Pancreas (tissue), 10 donors: ENCODE measurements around the gene KCNK3. TPM values are rescaled to one million over a fixed set of nuclear protein-coding genes. Genes with fewer than 3 reads are reported as not detected.
A peak's percentile ranks its signal among the peaks of the same experiment; 100 is the strongest.

ENCODE experiments used
- ATAC-seq, 4 donors: fragments of 200-7000 bp; cut with Tn5 transposase; one replicate each; pipeline versions ENCODE4 v1.8.0 to v1.9.1; 2020; ENCODE audit warnings: mild to moderate bottlenecking in 4 of 4, moderate library complexity in 4 of 4
- DNase-seq, 6 donors: peaks; one replicate each; pipeline ENCODE4 v3.0.0-alpha.2; 2020
- FAIRE-seq: peaks from 2 replicates; lab custom pipeline; 2012; peaks lifted over from hg19 to GRCh38; lab: Jason Lieb, UNC
- H3K27ac ChIP-seq, 4 donors: fragments of 200-600 bp; sonication (generic); 1 replicate in 3 of 4; 2 replicates in 1 of 4; pipeline versions ENCODE4 v1.5.0 to v1.8.0; 2020
- H3K27me3 ChIP-seq, 4 donors: fragments of 200-600 bp; one replicate each; pipeline ENCODE4 v1.8.0; 2021
- H3K36me3 ChIP-seq, 3 donors: fragments of 200-600 bp; sonication (generic) in 1 of 3; one replicate each; pipeline versions ENCODE4 v1.5.0 to v1.8.0; 2020 to 2021
- H3K4me1 ChIP-seq, 3 donors: fragments of 200-600 bp; one replicate each; pipeline ENCODE4 v1.8.0; 2021
- H3K4me3 ChIP-seq, 4 donors: fragments of 200-600 bp; sonication (generic) in 2 of 4; one replicate each; pipeline versions ENCODE4 v1.5.0 to v1.8.0; 2020 to 2021
- H3K9me3 ChIP-seq, 4 donors: fragments of 200-600 bp; one replicate each; pipeline ENCODE4 v1.8.0; 2021
- WGBS, 2 donors: extraction: QIAGEN DNeasy Blood & Tissue Kit; methylation state at CpG; one replicate each; pipeline ENCODE4 v1.1.7; 2013; 5-methylcytosine and 5-hydroxymethylcytosine counted together
- intact Hi-C, 3 donors: fragments of 100-400 bp; cut with DNase I; formaldehyde crosslinking; loops; one replicate each; pipeline versions ENCODE4 v1.11.1 to v1.14.2; 2022
- polyA plus RNA-seq, 2 donors: library from polyadenylated mRNA; stranded (reverse); fragments of 200-250 nt; gene quantifications; one replicate each; pipeline ENCODE4 v1.2.3, GENCODE V29; 2013
- total RNA-seq, 6 donors: library from RNA; stranded (reverse); fragmentation: NEBNext Ultra II Directional in 4 of 6; extraction: Animal tissue kit (Norgen Biotek cat#: 25700) in 4 of 6; gene quantifications; one replicate each; pipeline versions ENCODE4 v1.2.1 to v1.2.4, GENCODE V29; 2021 to 2023
- TF ChIP-seq, protein P1 (sequence below), 4 donors: fragments of 200-600 bp; sonication (generic) in 3 of 4; IDR thresholded peaks; one replicate each; pipeline versions ENCODE4 v1.5.0 to v1.8.0; 2021; ENCODE audit warnings: antibody characterized with exemption in 4 of 4
- donor health status: healthy with polysubstance abuse.
- donor health status: DM: no; HTN: no; CAD: no; lungs with moderate emphysema.
- donor health status: DM: no; HTN: no; CAD: no.
- donor health status: control.
- donor health status: control.
- donor health status: Bipolar disorder and iron deficiency.
- donor health status: DM: yes; HTN: yes; CAD: no.
- donor health status: DM: no; HTN: no; CAD: no.
- donor health status: DM: no; HTN: no; CAD: no.
- donor health status: DM: yes; HTN: yes; CAD: no.

KCNK3 gene
- total and polyA plus RNA-seq, 8 donors: 7.5 to 46.4 (median 30.2) TPM

DNA sequence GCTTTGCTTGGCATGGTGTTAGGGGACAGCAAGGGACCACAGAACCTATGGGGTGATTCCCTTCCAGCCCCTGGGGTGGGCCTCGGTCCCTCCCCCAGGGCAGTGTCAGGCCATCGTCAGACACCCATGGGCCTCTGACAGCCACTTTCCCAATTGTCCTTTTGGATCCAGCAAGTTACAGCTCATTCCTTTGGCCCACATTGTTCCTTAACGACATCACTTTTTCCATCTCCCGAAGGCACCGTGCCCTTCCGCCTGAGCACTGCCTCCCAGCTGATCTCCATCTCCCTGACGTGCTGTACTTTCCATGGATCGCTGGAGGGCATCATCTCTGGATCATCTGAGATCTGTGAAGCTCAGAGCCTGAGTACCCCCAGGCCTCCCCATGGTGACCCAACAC, 10.4 kb upstream of the KCNK3 start:
- no peak overlapping the region for H3K4me3 ChIP-seq
- H3K36me3 ChIP-seq: no peaks in the 10 kb centered on the region
- ATAC-seq (no peak), FAIRE-seq (no peak), DNase-seq (peak in 1 of 6 donors; percentile 32)
- H3K27me3 ChIP-seq: no peaks in the 10 kb centered on the region
- WGBS, 2 donors: 89 to 91% methylated on average over 8 of the region's 8 CpGs
- intact Hi-C loops: no loop called here
- H3K9me3 ChIP-seq: no peaks in the 10 kb centered on the region
- TF ChIP-seq, protein P1, sequence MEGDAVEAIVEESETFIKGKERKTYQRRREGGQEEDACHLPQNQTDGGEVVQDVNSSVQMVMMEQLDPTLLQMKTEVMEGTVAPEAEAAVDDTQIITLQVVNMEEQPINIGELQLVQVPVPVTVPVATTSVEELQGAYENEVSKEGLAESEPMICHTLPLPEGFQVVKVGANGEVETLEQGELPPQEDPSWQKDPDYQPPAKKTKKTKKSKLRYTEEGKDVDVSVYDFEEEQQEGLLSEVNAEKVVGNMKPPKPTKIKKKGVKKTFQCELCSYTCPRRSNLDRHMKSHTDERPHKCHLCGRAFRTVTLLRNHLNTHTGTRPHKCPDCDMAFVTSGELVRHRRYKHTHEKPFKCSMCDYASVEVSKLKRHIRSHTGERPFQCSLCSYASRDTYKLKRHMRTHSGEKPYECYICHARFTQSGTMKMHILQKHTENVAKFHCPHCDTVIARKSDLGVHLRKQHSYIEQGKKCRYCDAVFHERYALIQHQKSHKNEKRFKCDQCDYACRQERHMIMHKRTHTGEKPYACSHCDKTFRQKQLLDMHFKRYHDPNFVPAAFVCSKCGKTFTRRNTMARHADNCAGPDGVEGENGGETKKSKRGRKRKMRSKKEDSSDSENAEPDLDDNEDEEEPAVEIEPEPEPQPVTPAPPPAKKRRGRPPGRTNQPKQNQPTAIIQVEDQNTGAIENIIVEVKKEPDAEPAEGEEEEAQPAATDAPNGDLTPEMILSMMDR (IDR thresholded peaks at IDR 0.05): no peak
- H3K4me1 ChIP-seq: peaks cover 1 to 9% (median 4%) of the 10 kb centered on the region in 3 donors
- H3K27ac ChIP-seq: no peak overlapping the region

DNA sequence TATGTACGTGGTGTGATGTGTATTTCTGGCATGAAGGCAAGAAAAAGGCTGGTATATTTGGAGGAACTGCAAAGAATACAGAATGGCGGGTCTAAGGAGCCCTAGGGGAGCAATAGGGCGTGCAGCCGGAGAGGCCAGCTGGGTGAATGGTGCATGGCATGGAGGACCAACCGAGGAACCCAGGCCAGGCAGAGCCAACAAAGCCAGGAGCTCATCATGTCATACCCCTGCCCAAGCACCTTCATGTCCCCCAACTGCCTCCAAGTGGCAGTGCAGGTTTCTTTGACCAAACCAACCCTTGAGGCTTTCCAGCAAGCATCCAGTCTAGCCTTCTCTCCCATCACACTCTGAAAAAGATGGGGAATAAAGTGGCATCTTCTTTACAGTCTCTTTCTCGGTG, 8.9 kb upstream of the KCNK3 start:
- ATAC-seq (no peak), FAIRE-seq (no peak), DNase-seq (peak in 1 of 6 donors; percentile 23)
- intact Hi-C loops: no loop called here
- TF ChIP-seq, protein P1 (IDR thresholded peaks at IDR 0.05): no peak
- Histone ChIP-seq H3K4me1 (peaks cover 11 to 21% (median 11%) of the 10 kb centered on the region in 3 donors), H3K9me3 (no peaks in the 10 kb centered on the region), H3K4me3 (no peak overlapping the region), H3K27ac (no peak overlapping the region), H3K27me3 (no peaks in the 10 kb centered on the region), H3K36me3 (no peaks in the 10 kb centered on the region)
- WGBS, 2 donors: 90 to 95% methylated on average over 6 of the region's 6 CpGs

DNA sequence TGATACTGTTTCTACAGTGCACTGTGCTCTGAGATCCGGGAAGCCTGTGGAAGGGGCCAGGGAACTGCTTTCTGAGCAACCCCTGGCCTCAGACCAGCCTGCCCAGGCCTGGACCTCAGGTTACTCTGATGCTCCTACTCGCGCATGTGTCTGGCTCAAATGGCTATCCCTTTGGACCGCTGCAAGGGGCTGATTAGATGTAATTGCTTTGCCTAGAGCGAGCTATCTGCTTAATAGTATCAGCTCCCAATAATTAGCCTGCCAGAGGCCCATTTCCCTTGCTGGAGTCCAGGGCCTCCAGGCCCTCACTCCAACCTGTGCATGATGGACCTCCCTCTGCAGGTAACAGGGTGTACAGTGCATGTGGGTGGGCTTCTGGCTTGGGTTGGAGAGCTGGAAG, 7.2 kb upstream of the KCNK3 start:
- intact Hi-C loops: no loop called here
- H3K36me3 ChIP-seq: no peaks in the 10 kb centered on the region
- no peak overlapping the region for H3K27ac ChIP-seq
- H3K9me3 ChIP-seq: no peaks in the 10 kb centered on the region
- DNase-seq (peak in 1 of 6 donors; percentile 30), FAIRE-seq (no peak), ATAC-seq (no peak)
- H3K27me3 ChIP-seq: no peaks in the 10 kb centered on the region
- no peak overlapping the region for H3K4me3 ChIP-seq
- 92 to 99% methylated on average over 5 of the region's 5 CpGs for whole genome bisulfite sequencing, 2 donors
- peaks cover 11 to 32% (median 16%) of the 10 kb centered on the region in 3 donors for H3K4me1 ChIP-seq
- TF ChIP-seq, protein P1 (IDR thresholded peaks at IDR 0.05): no peak

DNA sequence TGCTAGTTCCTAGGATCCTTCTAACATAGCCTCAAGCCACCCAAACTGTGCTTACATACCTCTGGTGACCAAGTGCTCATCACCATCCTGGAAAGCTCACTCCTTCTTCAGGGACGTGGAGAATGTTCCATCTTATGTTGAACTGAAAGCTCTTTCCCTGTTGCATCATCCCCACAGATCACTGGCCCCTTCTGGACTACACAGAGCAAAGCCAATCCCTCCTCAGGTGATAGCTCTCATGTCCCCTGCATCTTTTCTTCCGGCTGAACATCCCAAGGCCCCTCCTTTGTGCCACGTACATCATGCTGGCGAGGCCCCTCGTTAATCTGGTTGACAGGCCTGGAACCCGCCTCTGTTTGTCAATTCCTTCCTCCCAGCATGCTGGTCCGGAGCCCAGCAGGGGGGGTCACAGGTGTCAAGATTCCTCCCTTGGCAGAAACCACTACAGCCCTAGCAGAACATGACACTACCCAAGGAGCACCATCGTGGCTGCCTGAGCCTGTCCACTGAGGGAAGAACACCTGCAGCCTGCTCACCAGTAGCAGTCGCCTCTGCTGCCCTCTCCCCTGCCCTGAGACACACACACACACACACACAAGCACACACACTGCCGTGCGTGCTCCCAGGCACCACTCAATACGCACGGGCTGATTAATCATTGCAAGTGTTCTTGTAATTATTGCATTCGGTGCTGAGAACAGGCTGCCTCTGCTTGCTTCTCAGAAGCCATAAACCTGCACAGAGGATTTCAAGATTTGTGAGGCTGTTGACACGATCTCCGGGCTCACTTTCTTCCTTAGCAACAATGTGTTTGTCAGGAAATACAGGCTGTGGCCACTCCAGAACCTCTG, 6.3 kb upstream of the KCNK3 start:
- intact Hi-C loops: no loop called here
- H3K27ac ChIP-seq: peak overlapping the region in 3 of 4 donors; percentile 37 to 61 (median 42)
- H3K4me3 ChIP-seq: no peak overlapping the region
- FAIRE-seq (no peak), ATAC-seq (peak; percentile 55 to 70 (median 68)), DNase-seq (peak in 5 of 6 donors; percentile 58 to 79 (median 65))
- H3K36me3 ChIP-seq: no peaks in the 10 kb centered on the region
- H3K27me3 ChIP-seq: no peaks in the 10 kb centered on the region
- no peaks in the 10 kb centered on the region for H3K9me3 ChIP-seq
- H3K4me1 ChIP-seq: peaks cover 11 to 40% (median 16%) of the 10 kb centered on the region in 3 donors
- TF ChIP-seq, protein P1 (IDR thresholded peaks at IDR 0.05): no peak
- 10 to 12% methylated on average over 16 of the region's 16 CpGs for WGBS, 2 donors

DNA sequence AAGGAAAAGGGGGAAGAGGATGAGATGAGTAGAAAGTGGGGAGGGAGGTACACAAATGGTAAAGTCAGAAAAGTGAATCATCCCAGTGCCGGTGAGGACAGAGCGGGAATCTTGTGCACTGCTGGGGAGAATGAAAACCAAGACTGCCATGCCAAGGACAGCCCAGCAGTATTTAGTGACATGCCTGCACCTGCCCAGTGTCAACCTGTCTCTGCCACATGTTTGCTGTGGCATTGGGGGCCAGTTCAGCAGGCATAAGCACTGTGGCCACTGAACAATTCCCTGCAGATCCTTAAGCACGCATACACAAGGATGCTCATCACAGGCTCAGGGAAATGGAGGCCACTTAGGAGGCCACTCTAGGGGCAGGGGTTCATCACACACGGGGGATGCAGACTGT, 5.2 kb upstream of the KCNK3 start:
- 31 to 46% methylated on average over 4 of the region's 4 CpGs for WGBS, 2 donors
- Histone ChIP-seq H3K27me3 (no peaks in the 10 kb centered on the region), H3K36me3 (no peaks in the 10 kb centered on the region), H3K9me3 (no peaks in the 10 kb centered on the region), H3K27ac (peak overlapping the region in 3 of 4 donors; percentile 30 to 61 (median 58)), H3K4me1 (peaks cover 11 to 47% (median 23%) of the 10 kb centered on the region in 3 donors), H3K4me3 (no peak overlapping the region)
- DNase-seq (peak in 2 of 6 donors; percentile 45 to 51), ATAC-seq (peak; percentile 30 to 62 (median 42)), FAIRE-seq (no peak)
- intact Hi-C loops: no loop called here
- TF ChIP-seq, protein P1 (IDR thresholded peaks at IDR 0.05): no peak
